ENCODE measurements around the gene EFNA5. TPM values are rescaled to one million over a fixed set of nuclear protein-coding genes. Genes with fewer than 3 reads are reported as not detected.

Gene EFNA5
- total and polyA plus RNA-seq, 2 experiments from 2014 or later, result 7.5 to 10.1 TPM

DNA sequence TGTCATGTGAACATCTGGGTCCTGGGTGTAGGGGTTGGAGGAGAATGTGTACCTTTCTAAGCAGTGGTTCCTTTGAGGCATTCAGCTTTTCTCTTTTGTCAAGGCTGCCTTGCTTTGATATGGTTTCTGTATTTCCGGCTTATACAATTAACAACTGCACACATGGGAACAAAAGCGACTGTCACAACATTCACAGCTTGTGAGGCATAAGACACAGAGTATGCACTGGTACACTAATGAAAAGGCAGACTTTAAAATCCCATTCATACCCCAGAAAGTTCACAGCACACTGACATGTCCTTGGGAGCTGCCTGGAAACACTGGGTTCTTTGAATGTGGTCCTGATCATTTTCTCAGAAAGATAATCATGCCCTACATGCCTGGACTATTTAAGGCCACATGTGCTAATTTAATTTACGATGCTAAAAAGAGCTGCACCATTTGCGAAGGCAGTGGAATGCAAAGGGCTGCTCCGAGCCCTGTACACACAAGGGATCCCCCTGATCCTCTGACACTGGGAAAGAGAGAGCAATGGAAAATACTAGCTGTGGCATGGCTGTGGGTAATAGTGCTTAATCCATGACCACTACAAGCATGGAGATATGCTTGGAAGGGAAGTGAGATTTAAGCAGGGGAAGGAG is 131.8 kb downstream of the EFNA5 start (continued):
- TF ChIP-seq, protein P1, sequence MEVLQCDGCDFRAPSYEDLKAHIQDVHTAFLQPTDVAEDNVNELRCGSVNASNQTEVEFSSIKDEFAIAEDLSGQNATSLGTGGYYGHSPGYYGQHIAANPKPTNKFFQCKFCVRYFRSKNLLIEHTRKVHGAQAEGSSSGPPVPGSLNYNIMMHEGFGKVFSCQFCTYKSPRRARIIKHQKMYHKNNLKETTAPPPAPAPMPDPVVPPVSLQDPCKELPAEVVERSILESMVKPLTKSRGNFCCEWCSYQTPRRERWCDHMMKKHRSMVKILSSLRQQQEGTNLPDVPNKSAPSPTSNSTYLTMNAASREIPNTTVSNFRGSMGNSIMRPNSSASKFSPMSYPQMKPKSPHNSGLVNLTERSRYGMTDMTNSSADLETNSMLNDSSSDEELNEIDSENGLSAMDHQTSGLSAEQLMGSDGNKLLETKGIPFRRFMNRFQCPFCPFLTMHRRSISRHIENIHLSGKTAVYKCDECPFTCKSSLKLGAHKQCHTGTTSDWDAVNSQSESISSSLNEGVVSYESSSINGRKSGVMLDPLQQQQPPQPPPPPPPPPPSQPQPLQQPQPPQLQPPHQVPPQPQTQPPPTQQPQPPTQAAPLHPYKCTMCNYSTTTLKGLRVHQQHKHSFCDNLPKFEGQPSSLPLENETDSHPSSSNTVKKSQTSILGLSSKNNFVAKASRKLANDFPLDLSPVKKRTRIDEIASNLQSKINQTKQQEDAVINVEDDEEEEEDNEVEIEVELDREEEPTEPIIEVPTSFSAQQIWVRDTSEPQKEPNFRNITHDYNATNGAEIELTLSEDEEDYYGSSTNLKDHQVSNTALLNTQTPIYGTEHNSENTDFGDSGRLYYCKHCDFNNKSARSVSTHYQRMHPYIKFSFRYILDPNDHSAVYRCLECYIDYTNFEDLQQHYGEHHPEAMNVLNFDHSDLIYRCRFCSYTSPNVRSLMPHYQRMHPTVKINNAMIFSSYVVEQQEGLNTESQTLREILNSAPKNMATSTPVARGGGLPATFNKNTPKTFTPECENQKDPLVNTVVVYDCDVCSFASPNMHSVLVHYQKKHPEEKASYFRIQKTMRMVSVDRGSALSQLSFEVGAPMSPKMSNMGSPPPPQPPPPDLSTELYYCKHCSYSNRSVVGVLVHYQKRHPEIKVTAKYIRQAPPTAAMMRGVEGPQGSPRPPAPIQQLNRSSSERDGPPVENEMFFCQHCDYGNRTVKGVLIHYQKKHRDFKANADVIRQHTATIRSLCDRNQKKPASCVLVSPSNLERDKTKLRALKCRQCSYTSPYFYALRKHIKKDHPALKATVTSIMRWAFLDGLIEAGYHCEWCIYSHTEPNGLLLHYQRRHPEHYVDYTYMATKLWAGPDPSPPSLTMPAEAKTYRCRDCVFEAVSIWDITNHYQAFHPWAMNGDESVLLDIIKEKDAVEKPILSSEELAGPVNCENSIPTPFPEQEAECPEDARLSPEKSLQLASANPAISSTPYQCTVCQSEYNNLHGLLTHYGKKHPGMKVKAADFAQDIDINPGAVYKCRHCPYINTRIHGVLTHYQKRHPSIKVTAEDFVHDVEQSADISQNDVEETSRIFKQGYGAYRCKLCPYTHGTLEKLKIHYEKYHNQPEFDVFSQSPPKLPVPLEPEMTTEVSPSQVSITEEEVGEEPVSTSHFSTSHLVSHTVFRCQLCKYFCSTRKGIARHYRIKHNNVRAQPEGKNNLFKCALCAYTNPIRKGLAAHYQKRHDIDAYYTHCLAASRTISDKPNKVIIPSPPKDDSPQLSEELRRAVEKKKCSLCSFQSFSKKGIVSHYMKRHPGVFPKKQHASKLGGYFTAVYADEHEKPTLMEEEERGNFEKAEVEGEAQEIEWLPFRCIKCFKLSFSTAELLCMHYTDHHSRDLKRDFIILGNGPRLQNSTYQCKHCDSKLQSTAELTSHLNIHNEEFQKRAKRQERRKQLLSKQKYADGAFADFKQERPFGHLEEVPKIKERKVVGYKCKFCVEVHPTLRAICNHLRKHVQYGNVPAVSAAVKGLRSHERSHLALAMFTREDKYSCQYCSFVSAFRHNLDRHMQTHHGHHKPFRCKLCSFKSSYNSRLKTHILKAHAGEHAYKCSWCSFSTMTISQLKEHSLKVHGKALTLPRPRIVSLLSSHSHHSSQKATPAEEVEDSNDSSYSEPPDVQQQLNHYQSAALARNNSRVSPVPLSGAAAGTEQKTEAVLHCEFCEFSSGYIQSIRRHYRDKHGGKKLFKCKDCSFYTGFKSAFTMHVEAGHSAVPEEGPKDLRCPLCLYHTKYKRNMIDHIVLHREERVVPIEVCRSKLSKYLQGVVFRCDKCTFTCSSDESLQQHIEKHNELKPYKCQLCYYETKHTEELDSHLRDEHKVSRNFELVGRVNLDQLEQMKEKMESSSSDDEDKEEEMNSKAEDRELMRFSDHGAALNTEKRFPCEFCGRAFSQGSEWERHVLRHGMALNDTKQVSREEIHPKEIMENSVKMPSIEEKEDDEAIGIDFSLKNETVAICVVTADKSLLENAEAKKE (CRISPR knock-in tag; IDR thresholded peaks at IDR 0.05), result no peak
- TF ChIP-seq, protein P2, sequence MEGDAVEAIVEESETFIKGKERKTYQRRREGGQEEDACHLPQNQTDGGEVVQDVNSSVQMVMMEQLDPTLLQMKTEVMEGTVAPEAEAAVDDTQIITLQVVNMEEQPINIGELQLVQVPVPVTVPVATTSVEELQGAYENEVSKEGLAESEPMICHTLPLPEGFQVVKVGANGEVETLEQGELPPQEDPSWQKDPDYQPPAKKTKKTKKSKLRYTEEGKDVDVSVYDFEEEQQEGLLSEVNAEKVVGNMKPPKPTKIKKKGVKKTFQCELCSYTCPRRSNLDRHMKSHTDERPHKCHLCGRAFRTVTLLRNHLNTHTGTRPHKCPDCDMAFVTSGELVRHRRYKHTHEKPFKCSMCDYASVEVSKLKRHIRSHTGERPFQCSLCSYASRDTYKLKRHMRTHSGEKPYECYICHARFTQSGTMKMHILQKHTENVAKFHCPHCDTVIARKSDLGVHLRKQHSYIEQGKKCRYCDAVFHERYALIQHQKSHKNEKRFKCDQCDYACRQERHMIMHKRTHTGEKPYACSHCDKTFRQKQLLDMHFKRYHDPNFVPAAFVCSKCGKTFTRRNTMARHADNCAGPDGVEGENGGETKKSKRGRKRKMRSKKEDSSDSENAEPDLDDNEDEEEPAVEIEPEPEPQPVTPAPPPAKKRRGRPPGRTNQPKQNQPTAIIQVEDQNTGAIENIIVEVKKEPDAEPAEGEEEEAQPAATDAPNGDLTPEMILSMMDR (conservative IDR thresholded peaks at IDR 0.05; ENCODE audit: low read depth in 2 of 2), result no peak
- TF ChIP-seq POLR2AphosphoS5 (IDR thresholded peaks at IDR 0.05; ENCODE audit: low read depth) (no peak), ZNF114 (CRISPR knock-in tag; IDR thresholded peaks at IDR 0.05) (no peak), NANOG (IDR thresholded peaks at IDR 0.05; ENCODE audit: borderline replicate concordance) (no peak), ZNF331 (CRISPR knock-in tag; IDR thresholded peaks at IDR 0.05; ENCODE audit: low read depth) (no peak)
- TF ChIP-seq, protein P3, sequence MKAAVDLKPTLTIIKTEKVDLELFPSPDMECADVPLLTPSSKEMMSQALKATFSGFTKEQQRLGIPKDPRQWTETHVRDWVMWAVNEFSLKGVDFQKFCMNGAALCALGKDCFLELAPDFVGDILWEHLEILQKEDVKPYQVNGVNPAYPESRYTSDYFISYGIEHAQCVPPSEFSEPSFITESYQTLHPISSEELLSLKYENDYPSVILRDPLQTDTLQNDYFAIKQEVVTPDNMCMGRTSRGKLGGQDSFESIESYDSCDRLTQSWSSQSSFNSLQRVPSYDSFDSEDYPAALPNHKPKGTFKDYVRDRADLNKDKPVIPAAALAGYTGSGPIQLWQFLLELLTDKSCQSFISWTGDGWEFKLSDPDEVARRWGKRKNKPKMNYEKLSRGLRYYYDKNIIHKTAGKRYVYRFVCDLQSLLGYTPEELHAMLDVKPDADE (IDR thresholded peaks at IDR 0.05), result no peak
